Jurkat, Clone E6-1 (cell line): ENCODE results near the gene BCDIN3D. TPM values are rescaled to one million over a fixed set of nuclear protein-coding genes. Genes with fewer than 3 reads are reported as not detected.
"Not testable (repeated sequence)": the region's sequence is repeated elsewhere in the genome, so short reads cannot be mapped to it uniquely, and the experiment has no call there.

Experiments used
- DNase-seq: peaks from one replicate; pipeline ENCODE4 v3.0.0-alpha.2; 2011; ENCODE audit warnings: low read depth, low spot score
- H3K4me3 ChIP-seq: 2 replicates; pipeline ENCODE4 v1.5.1; 2011; ENCODE audit warnings: mild to moderate bottlenecking, low read length, control low read depth, moderate library complexity
- polyA plus RNA-seq: library from polyadenylated mRNA; unstranded; fragments of >200 nt; gene quantifications from one replicate; pipeline ENCODE4 v1.2.1, GENCODE V29; 2012; ENCODE audit warnings: missing spikeins; ENCODE audit not compliant: insufficient read length, insufficient read depth

BCDIN3D gene
- 6.0 TPM for polyA plus RNA-seq

GRCh38 chr12:49842519-49843352 lies at the start of gene BCDIN3D:
BCDIN3D (minus strand) TSS chr12:49843106; CDS start chr12:49843087, 19 bp downstream.
- peak within 1 kb of the TSS; percentile 97 for H3K4me3 ChIP-seq
- DNase-seq, result peak; percentile 82

DNA sequence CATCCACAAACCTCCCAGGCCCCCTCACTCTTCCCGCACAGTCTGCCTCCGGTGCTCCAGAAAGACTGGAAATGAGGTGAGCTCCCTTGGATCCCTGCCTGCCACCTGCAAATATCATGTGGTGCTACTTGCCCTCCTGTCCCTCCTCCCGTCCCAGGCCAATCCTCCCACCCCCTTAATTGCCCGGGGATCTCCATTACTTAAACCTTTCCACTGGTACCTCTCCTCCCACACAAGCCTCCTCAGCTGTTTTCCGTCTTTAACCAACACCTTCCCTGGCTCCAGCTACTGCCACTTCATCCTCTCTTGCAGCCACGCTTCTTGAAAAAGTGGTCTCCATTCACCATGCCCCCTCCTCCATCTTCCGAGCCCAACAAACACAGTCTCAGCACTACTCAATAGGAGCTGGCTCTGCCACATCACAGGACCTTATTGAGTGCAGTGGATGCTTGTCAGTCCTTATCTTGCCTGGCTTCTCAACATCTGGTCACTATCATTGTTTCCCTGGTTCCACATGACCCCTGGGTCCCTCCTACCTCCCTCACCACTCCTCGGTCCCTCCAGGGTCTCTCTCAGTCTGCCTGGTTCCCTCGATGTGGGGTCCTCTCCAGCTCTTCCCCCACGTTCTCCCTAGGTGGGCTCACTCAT lies 49.3 kb upstream of the BCDIN3D start:
- no peak for DNase-seq
- no peak overlapping the region for H3K4me3 ChIP-seq

GRCh38 chr12:49891476-49891875 lies 48.6 kb upstream of the BCDIN3D start:
- DNase-seq, result no peak
- H3K4me3 ChIP-seq, result no peak overlapping the region

DNA sequence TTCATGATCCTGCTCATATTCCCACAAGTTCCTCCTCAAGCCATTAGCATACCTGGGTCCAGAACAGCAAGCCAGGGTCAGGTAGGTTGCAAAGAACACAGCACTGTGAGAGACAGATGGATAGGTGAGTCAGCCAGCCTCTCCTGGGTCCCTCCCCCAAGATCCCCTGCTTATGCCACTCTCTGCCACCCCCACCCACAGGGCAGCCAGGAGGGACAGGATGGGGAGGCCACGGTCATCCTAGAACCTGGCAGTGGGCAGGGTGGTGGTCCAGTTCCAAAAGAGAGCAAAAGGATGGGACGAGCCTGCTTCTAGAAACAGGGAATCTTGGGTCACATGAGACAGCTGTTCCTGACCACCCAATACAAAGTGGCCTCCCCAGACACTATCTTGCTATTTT lies 48.1 kb upstream of the BCDIN3D start:
- H3K4me3 ChIP-seq, result no peak overlapping the region
- no peak for DNase-seq

- no peak for DNase-seq
- H3K4me3 ChIP-seq, result no peak overlapping the region
These were observed 47.2 kb upstream of the BCDIN3D start for GRCh38 chr12:49890096-49890461.

DNA sequence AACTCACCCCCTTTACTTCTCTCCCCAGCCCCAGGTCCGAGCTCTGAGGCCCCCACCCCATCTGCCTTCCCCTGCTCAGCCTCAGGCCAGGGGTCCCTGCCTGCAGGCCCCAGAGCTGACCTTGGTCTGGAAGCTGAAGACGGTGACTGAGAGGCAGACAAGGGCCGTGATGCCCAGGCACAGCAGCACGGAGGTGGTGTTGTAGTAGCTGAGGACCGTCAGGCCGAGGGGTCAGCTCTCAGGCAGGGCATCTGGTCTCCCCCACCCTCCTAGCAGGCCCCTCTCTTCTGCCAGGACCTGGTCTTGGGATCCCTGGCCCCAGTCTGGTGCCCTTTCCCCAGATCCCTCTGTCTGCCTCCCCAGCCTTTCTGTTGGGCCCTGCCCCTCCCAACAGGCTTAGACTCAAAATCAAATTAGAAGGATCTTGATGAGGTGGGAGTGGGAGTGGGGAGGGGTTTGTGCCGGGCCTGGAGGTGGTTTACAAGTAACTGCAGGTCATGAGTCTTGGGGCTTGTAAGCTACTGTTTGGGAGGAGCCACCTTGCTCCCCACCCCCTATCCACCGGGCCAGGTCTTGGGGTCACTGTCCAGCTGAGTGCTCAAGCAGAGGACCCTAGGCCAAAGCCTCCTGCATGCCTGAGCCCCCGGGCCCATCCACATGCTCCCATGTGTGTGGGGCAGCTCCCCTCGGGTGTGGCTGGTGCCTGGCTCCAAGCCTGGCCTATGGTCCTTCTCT lies 46.6 kb upstream of the BCDIN3D start:
- H3K4me3 ChIP-seq, result no peak overlapping the region
- DNase-seq, result no peak

- peak; percentile 74 for DNase-seq
- no peak overlapping the region for H3K4me3 ChIP-seq
These were observed 45.7 kb upstream of the BCDIN3D start for GRCh38 chr12:49888461-49889151.

DNA sequence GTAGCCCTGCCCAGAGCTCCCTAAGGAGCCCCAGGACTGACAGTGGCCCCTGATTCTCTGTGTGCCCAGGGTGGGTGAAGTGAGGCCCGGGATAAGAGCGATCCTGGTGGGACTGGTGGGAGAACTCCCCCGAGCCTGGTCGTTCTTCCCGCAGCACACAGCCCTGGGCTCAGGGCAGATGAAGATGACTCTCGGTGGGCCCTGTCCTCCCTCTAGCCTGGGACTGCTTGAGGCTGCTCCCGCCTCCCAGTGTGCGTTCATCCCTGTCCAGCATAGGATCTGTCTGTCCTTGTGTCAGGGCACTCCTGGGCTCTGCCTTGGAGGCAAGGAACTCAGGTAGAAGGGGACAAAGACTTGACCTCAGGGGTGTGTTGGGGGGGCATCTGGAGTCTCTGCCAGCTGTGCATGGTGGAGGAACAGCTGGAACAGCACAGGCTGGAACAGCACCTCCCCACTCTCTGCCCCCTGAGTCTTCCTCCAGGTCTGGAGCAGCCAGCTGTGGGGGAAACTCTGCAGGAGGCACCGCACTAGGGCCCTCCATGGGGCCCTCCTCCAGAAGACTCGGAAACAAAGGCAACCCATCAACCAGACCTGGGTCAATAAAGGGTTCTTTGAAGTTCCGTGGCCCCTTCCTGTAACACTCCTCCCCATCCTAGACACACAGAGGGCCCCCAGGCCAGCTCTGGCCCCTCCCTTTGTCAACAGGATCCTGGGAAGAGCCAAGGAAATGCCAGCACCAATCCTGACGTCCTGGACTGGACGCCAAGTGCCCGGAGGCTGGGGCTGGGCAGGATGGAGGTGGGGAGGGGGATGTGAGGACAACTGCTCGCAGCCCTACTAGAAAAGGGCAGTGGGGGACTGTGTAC lies 44.9 kb upstream of the BCDIN3D start:
- H3K4me3 ChIP-seq, result no peak overlapping the region
- DNase-seq, result no peak

- no peak overlapping the region for H3K4me3 ChIP-seq
- no peak for DNase-seq
These were observed 44.2 kb upstream of the BCDIN3D start for GRCh38 chr12:49887091-49887490.

DNA sequence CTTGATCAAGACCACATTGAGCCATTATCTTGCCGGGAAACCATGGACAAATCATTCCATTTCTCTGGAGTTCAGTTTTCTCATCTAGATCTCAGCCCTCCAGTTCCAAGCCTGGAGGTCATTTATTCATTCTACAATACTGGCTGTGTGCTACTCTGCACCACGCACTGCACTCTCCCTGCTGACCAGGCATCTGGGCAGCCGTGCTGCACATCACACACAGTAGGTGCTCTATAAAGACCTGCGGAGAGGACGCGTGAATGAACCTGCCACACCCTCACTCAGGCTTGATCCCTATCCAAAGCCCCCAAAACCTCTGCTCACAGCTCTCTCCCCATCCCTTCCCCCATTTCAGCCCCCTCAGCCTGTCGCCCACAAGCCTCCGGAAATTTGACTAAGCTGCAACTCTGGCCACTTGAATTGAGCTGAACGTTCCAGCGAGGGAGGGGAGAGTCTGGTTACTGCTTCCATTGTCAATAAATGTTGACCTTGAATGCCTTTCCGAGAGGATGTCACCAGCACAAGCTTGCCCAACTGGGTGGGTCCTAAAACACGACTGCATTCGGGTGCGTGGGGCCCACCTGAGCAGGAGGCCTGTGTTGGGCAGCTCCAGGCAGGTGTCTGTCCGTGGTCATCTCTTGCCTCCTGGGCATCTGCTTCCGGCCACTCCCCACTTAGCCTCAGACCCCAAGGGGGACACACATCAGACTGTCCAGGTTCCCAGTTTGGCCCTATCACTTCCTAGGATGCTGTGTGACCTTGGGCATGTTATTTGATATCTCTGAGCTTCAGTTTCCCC lies 43.0 kb upstream of the BCDIN3D start:
- DNase-seq, result no peak
- no peak overlapping the region for H3K4me3 ChIP-seq

GRCh38 chr12:49885118-49885517 lies 42.2 kb upstream of the BCDIN3D start:
- H3K4me3 ChIP-seq, result no peak overlapping the region
- DNase-seq, result no peak

DNA sequence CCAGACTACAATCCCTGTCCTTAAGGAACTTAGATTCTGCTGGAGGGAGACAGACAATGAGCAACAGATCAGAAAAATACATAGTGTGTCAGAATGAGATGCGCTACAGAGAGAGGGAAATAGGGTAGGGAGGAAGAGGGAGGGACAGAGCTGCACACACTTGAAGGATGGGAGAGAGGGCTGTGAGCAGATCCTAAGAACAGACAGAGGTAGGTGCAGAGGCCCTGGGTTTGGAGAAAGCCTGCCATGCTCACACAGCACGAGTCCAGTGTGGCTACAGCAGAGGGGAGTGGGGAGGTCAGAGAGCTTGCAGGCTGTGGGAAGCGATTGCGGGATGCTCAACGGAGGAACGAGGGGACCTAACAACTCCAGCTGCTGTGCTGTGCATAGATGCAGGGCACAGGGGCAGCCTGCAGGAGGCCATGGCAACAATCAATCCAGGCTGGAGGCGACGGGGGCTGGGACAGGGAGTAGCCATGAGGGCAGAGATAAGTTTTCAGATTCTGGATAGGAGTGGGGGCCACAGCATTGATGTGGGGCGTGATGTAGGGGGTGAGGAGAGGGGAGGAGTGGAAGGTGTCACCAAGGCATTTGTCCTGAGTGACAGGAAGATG lies 40.1 kb upstream of the BCDIN3D start:
- DNase-seq, result no peak
- H3K4me3 ChIP-seq, result no peak overlapping the region

DNA sequence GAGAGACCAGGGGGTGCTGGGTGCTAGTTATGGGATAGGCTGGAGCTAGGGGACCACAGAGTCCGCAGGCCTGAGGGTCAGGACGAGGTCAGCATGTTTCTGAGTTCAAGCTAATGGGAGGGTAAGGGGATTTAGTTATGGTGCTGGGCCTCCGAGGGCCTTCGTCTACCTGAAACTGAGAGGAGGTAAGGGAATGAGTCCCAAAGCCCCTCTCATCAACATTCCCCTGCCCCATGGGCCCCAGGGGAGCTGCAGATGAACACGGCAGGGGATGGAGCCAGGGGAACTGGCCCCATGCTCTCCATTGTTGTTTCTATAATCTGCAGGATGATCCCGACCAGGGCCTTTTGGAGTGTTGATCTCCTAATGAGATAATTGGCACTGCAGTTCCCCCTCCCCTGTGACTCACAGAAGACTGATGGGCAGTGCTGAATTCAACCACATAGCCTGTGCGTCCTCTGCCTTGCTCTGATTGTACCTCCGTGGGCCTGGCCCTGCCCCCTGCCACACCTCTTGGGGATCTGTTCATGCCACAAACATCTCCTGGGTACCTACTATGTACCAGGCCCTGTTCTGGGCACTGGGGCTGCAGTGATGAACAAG lies 39.4 kb upstream of the BCDIN3D start:
- no peak for DNase-seq
- H3K4me3 ChIP-seq, result no peak overlapping the region

DNA sequence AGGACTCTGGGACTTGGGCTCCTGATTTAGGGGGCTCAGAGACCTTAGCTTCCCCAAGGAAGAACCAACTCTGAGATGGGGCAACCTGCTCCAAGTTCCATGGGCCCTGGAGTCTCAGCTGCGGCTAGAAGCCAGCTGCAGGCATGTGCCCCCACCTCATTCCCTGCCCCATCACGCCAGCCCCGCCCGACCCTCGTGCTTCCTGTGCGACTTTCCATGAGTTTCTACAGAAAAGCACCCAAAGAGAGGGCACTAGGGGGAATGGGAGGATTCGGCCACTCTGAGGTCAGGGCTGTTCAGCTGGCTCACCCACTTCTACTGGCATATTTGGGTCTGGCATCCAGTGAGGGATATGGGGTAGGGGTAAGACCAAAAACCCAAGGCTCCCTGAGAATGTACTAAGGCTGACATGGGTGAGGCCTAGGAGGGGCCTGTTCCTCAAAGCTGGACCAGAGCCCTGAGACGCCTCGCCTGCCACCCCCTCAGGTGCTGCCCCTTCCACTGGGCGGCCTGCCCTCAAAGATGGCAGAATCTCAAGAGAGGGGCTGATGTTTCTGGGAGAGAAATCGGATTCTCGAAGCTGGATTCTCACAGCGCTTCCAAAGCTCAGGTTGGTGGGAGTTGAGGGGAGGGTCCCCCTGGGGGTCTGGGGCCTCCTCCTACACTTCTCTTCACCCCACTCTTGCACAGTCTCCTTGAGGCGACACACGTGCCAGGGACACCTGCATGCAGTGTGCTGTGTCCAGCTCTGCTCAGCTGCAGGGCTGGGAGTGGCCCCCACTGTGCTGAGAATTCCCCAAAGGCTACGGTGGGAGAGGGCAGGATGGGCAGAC lies 38.7 kb upstream of the BCDIN3D start:
- H3K4me3 ChIP-seq, result no peak overlapping the region
- DNase-seq, result no peak

DNA sequence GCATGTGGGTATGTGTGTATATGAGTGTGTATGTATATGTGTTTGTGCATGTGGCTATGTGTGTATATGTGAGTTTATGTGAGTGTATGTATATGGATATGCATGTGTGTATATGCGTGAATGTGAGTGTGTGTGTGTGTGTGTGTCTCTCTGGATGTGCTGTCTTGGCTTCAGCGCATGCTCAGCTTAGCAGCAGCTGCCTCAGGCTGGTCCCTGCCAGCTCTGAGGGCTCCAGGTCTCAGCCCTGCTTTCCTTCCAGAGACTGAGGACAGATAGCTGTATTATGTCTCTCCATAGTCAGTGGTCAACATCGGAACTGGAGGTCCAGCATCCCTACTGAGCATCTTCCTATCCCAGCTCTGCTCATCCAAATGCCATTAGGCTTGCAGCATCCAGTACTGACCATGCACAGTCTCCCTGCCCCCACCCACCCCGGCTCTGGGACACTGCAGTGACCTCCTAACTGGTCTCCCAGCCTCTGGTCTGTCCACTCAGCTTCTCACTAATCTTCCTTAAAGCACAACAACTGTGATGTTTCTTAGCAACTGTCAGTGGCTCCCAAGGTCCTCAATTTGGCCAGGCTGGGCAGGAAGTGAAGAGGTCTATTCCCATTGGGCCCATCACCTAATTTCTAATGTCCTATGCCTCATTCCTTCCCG lies 38.0 kb upstream of the BCDIN3D start:
- DNase-seq, result no peak
- H3K4me3 ChIP-seq, result no peak overlapping the region

- not testable (repeated sequence) for DNase-seq, H3K4me3 ChIP-seq
These were observed 36.2 kb upstream of the BCDIN3D start for GRCh38 chr12:49879065-49879464.
